Hypothalamus (tissue), 51 donors: Measurements from ENCODE around the gene ATP5ME.

Experiments used
- DNase-seq, 51 donors: peaks; one replicate each; lab custom pipeline; 2025; lab: John Stamatoyannopoulos, UW

Gene ATP5ME

DNA sequence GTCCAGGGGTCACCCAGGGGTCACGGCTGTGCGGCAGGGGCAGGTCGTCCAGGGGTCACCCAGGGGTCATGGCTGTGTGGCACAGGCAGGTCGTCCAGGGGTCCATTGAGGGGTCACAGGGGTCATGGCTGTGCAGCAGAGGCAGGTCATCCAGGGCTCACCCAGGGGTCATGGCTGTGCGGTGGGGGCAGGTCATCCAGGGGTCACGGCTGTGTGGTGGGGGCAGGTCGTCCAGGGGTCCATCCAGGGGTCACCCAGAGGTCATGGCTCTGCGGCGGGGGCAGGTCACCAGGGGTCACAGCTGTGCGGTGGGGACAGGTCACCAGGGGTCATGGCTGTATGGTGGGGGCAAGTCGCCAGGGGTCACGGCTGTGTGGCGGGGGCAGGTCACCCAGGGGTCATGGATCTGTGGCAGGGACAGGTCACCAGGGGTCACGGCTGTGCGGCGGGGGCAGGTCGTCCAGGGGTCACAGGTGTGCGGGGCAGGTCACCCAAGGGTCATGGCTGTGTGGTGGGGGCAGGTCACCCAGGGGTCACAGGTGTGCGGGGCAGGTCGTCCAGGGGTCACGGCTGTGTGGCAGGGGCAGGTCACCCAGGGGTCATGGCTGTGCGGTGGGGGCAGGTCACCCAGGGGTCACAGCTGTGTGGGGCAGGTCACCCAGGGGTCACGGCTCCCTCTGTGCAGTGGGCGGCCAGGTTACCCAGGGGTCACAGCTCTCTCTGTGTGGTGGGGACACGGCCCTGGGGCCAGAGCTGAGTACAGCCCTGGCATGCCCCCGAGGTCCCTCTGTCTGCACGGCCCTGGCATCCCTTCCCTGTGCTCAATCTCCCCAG is 16.0 kb downstream of the ATP5ME start:
- DNase-seq = no peak

DNA sequence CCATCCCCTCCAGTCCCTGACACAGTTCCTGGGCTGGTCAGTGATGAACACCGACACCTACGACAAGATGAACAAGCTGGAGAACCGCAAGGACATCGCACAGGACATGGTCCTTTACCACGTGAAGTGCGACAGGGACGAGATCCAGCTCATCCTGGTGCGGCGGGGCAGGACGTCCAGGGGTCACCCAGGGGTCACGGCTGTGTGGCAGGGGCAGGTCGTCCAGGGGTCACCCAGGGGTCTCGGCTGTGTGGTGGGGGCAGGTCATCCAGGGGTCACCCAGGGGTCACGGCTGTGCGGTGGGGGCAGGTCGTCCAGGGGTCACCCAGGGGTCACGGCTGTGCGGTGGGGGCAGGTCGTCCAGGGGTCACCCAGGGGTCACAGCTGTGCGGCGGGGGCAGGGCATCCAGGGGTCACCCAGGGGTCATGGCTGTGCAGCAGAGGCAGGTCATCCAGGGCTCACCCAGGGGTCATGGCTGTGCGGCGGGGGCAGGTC is 16.7 kb downstream of the ATP5ME start:
- DNase-seq = no peak

DNA sequence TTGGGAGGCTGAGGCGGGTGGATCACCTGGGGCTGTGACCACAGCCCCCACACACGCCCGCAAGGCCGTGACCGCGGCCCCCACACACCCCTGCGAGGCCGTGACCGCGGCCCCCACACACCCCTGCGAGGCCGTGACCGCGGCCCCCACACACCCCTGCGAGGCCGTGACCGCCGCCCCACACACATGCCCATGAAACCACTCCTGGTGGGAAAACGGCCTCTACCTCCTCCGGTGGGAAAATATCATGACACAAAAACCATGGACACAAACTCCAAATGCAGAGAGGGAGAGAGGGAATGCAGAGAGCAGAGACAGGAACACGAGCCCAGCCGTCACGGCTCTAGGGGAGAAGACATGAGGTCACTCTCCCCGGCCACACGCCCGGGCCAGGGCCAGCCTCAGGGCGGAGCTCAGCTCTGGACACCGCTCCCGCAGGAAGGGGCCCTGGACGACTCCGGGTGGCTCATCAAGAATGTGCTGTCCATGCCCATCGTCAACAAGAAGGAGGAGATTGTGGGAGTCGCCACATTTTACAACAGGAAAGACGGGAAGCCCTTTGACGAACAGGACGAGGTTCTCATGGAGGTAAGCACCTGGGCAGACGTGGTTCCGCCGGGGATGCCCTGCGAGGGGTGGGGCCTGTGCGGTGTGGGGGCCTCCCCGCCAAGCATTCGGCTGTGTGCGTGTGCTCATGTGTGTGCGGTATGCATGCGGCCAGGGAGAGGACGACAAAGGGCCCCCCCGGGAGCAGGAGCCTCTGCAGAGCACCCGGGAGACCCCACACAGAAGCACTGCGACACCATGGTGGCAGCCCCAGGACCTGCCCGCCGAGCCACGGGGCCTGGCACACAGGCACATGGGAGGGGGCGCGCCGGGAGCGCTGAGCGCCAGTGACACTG is 17.4 kb downstream of the ATP5ME start:
- DNase-seq = peak in 5 of 51 donors; percentile 24 to 38 (median 30)

DNA sequence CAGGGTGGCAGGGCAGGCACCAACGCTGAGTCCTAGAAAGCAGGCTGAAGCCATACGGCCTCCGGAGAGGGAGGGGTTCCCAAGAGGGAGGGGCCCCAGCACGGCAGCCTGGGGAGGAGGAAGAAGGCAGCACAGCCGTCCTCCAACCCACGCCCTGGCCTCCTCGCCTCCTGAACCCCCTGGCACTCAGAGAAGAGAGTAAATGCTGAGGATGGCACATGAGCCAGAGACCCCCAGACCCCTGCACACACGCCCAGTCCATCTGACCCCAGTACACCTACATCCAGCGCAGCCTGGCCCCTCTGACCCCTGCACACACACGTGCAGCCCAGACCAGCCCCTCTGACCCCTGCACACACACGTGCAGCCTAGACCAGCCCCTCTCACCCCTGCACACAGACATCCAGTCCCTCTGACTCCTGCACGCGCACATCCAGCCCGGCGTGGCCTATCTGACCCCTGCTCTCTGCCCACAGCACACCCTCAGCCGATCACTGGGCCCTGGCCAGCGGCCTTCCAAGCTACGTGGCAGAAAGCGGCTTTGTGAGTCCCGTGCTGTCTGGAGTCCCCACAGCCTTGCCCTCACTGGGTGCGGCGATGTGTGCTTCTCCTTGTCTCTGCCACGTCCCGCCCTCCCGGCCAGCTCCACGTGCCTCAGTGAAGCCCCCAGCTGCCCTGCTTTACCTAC is 18.5 kb downstream of the ATP5ME start:
- peak in 5 of 51 donors; percentile 26 to 52 (median 34) for DNase-seq

DNA sequence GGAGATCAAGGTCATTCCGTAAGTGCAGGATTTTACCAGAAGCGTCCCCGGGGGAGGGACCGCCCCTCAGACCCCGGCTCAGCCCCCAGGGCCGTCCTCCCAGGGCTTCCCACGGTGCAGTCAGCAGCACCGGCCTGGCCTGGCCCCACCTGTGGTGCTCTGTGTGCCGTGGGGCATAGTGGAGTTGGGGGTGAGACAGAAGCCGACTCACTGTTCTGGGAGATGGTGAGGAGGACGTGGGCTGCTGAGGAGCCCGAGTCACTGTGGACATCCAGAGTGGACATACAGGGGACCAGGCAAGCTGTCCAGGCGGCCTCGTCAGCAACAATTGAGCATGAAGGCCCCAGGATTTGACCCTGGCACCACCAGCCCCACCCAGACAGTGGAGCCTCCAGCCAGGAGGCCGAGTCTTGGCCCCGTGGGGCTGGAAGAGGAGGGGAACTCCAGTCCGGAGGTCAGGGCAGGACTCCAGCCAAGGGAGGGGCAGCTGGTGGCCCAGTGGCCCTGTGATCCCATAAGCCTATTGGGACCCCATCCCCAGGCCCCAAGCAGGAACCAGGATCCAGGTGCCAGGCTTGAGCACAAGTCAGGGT is 19.1 kb downstream of the ATP5ME start:
- DNase-seq = peak in 25 of 51 donors; percentile 27 to 77 (median 50)

DNA sequence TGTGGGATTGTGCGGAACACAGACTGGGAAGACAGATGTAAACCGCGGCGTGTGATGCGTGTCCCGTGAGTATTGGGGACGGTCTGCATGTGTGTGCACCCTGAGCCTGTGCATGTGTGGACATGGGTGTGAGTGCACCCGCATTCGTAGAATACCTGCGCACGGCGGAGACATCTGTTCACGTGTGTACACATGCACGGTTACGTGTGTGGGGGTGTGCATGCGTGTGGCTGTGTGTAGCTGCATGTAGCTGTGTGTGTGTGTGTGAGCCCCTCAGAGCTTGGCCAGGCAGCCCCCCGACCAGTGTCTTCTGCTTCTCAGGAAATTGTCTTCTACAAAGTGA is 19.6 kb downstream of the ATP5ME start:
- DNase-seq = no peak

DNA sequence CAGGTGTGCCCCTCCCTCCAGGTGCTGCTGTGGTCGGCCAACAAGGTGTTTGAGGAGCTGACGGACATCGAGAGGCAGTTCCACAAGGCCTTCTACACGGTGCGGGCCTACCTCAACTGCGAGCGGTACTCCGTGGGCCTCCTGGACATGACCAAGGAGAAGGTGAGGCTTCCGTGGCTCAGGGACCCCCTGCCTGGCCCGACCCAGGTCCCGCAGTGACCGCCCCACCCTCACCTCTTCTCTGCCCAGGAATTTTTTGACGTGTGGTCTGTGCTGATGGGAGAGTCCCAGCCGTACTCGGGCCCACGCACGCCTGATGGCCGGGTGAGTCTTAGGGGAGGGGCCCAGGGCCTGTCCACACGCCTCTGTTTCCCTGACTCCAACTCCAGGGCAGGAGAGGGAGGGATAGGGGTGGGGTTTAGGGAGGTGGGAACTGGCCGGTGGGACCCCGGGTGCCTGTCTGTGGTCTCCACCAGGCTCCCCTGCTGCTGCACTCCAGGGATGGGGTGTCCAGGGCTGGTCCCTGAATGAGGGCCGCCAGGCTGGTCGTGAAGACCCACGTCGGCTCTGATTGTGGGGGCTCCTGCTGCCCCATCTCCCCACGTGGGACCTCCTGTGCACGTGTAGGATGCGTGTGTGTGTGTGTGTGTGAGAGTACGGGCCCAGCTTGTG is 20.1 kb downstream of the ATP5ME start:
- DNase-seq = no peak

DNA sequence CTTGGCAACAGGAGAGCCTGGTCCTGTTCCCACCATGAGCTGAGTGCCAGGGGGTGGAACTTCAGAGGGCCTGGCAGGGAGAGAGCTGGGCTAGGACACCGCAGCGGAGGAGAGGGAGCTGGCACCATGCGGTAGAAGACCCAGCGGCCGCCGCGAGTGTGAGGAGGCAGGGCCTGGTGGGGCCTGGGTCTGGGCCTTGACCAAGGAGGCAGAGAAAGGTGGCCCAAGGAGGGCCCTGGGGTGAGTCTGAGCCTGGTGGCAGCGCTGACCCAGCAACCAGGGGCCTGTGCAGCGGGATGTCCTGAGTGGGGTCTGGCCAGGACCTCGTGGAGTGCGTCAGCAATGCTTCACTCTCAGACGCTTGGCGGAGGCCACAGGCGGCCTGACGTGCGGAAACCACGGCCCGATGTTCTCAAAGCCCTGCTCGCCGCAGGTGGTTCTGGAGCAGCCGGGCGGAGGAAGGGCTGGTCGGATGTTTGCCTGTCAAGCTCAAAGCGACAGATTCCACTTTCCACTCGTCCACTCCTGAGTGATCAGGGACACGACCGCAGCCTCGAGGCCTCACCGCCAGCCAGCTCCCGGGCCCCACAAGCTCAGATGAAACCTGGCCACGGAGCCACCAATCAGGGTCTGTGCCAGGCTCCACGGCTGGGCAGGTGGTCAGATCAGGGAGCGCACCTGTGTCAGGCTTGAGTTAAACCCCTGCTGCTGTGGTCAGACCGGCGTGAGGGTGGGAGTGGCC is 20.8 kb downstream of the ATP5ME start:
- DNase-seq = peak in 13 of 51 donors; percentile 24 to 62 (median 38)

DNA sequence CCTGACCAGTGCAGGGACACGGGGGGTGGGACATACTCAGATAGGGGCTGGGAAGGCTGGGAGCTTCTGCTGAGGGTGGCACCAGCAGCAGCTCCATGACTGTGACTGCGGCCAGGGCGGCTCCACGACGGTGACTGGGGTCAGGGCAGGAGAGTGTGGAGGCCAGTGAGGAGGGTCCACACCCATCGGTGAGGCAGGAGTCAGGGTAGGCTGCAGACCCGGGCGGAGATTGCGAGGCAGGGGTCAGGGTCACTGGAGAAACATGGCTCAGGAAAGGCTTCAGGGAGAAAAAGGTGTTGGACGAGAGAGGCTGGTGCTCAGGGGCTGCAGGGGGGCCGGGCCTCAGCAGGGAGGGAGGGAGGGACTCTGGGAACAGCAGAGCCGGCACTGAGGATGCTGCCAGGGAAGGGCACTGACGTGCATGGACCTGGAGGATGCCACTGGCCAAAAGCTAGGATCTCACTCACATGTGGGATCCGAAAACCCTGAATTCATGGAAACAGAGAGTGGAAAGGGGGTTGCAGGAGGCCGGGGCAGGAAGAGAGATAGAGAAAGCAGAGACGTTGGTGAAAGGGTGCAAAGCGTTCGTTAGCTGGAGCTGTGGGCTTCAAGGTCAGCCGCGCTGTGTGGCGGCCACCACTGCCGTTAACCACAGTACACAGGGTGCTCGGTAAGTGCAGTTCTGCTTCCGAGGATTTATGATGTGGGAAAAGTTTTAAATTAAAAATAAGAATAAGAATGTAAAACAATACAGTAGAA is 22.0 kb downstream of the ATP5ME start:
- peak in 3 of 51 donors; percentile 46 to 60 (median 54) for DNase-seq

DNA sequence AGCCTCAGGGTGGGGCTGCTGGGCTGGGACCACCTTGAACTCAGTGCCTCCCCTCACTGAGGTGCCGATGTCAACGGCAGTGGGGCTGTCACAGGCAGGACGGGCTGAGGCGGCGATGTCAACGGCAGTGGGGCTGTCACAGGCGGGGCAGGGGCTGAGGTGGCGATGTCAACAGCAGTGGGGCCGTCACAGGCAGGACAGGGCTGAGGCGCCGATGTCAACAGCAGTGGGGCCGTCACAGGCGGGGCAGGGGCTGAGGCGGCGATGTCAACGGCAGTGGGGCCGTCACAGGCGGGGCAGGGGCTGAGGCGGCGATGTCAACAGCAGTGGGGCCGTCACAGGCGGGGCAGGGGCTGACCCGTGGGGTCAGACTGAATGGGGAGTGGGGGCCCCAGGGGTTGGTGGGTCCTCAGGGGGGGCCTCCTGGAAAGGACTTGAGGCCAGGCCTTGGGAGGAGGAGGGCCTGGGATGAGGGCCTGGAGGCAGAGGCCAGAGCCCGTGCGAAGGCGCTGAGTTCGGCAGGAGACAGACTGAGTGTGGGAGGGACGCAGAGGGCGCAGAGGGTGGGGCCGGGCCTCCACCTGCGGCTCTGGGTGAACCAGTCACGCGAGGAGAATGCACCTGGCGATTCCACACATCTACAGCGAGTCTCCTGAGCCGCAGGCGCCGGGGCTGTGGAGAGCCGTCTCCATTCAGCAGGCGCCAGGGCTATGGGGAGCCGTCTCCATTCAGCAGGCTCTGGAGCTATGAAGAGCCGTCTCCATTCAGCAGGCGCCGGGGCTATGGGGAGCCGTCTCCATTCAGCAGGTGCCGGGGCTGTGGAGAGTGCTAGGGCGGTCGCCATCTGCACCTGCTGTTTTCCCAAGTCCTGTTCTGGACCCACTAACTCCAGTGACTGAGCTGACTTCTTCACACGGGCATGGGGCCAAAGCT is 22.9 kb downstream of the ATP5ME start:
- DNase-seq = peak in 38 of 51 donors; percentile 39 to 92 (median 72)

DNA sequence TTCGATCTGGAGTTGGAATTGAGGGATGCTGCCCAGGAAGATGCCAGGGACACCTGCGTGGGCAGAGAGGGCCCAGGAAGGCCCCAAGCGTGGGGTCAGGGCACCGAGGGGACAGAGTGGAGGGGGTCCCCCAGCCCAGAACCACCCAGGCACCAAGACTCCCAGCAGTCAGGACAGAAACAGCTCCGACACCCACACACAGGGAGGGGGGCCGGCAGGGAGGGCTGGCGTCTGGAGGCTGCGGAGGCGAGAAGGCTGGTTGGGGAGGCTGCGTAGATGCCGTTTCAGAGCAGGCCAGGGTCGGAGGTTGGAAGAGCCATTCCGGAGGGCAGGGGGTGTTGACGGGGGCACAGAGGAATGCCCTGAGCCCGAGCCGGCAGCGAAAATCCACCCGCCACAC is 23.6 kb downstream of the ATP5ME start:
- DNase-seq = no peak

DNA sequence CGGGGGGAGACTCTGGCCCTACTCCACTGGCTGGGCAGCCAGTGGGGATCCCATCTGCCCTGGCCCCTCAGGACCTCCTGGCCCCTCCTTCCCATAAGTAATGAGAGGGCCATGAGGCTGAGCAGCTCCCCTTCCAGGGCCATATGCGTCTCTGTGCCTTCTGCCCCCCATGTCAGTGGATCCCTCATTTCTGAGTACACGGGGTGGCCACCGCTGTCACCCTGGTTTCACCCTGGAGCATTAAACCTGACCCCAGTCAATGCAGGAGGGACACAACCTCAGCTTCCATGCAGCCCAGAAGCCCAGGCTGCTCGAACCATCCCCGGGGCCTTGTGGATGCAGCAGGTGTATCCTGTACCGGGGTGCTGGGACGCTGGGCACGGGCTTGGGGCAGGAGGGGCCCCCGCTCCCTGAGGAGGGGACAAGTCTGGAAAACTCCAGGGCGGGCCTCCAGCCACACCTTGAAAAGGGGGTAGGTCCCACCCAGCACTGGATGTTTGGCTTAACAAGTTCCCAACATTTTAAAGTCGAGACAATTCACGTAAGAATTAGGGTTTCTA is 24.2 kb downstream of the ATP5ME start:
- DNase-seq = no peak

DNA sequence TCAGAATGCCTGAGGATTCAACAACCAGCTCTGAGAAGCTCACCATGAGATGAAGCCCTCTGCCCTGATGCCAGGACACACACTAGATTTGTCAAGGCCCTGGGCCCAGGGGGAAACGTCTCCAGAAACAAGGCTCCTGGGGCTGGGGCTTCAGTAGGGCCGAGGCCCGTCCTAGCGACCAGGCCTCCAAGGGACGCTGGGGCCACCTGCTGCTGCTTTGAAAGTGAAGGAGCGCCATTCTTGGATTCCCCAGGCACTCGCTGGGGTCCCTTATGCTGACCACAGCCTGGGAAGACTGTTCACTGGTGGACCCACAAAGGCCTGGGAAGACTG is 24.8 kb downstream of the ATP5ME start:
- no peak for DNase-seq

DNA sequence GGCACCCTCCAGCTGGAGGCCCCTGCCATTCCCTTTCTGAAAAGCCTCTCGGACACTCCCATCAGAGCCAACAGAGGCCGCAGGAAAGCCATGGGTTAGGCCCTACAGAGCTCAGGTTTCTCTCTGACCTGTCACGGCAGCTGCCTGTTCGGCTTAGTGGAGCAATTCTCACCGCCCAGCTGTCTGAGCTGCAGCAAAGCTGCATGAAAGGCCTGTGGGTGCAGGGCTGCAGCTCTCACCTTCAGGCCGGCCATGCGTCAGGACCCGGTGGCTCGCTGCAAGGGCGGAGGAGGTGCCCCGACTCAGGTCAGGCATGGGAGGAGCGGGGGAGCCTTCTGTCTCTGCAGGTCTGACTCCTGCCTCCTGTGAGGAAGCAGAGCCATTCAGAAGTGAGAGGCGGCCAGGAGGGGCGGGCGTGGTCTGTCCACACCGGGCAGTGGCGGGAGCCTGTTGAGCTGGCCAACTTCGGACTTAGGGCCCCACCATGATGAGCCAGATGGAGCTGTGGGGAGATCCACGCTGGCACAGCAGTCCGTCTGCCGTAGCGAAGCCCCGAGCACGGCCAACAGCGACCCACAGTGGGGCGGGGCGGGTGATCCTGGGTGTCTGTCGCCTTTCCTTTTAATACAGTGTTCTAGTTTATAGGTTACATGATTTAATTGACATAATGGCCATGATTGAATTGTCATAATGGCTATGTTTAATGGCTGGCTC is 25.3 kb downstream of the ATP5ME start:
- DNase-seq = no peak

DNA sequence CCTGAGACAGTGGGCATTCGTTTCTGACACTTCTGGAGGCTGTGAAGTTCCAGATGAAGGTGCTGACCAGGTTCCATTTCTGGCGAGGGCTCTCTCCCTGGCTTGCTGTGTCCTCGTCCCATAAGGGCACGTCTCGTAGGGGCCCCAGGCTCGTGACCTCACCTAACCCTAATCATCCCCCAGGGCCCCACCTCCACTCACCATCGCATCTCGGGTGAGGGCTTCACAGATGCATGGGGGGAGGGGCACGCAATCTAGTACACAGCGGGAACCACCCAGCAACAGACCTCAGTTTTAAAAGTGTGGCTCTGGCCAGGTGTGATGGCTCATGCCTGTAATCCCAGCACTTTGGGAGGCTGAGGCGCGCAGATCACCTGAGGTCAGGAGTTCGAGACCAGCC is 26.6 kb downstream of the ATP5ME start:
- no peak for DNase-seq

DNA sequence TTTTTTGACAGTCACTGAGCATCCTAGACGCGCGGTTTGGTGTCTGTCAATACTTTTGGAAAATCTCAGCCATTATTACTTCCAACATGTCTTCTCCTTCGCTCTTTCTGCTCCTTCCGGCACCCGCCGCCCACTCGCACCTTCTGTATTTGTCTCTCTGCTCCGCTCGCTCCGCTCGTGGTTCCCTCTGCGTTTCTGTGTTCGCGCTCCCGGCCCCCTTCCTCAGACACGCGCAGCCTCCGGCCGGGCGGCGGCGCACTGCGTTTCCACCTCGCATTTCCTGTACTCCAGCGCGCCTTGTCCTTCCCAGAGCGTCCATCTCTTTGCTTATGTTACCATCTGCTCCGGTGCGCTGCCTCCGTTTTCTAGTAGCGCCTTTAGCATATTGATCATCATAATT is 27.6 kb downstream of the ATP5ME start:
- DNase-seq = no peak
